Activated CD4-positive, alpha-beta T cell treated with anti-CD3 and anti-CD28 coated beads for 1 hour (primary cell): Measurements from ENCODE around the gene MAP3K12.
"Not testable (repeated sequence)": the region's sequence is repeated elsewhere in the genome, so short reads cannot be mapped to it uniquely, and the experiment has no call there.

Source experiments
- DNase-seq: peaks from one replicate; pipeline ENCODE4 v3.0.0-alpha.2; 2020

Gene MAP3K12

GRCh38 chr12:53466640-53467039, 32.6 kb downstream of the MAP3K12 start:
- no peak for DNase-seq

GRCh38 chr12:53465679-53466078, 33.6 kb downstream of the MAP3K12 start:
- no peak for DNase-seq

- DNase-seq, result no peak
These were observed 34.4 kb downstream of the MAP3K12 start for GRCh38 chr12:53464685-53465418.

GRCh38 chr12:53463802-53464560, 35.3 kb downstream of the MAP3K12 start:
- DNase-seq, result no peak

GRCh38 chr12:53462935-53463334, 36.3 kb downstream of the MAP3K12 start:
- DNase-seq, result no peak

- no peak for DNase-seq
These were observed 37.7 kb downstream of the MAP3K12 start for GRCh38 chr12:53461591-53461990.

GRCh38 chr12:53461059-53461458, 38.2 kb downstream of the MAP3K12 start:
- no peak for DNase-seq

- no peak for DNase-seq
These were observed 40.2 kb downstream of the MAP3K12 start for GRCh38 chr12:53459097-53459496.

- DNase-seq, result no peak
These were observed 42.4 kb downstream of the MAP3K12 start for GRCh38 chr12:53456654-53457366.

GRCh38 chr12:53454707-53455106, 44.6 kb downstream of the MAP3K12 start:
- DNase-seq, result no peak

GRCh38 chr12:53453953-53454640, 45.2 kb downstream of the MAP3K12 start:
- no peak for DNase-seq

- DNase-seq, result peak; percentile 71
These were observed 46.8 kb downstream of the MAP3K12 start for GRCh38 chr12:53452159-53453077.

GRCh38 chr12:53451661-53452158, 47.5 kb downstream of the MAP3K12 start, which contains the start of gene PCBP2:
Gene PCBP2, plus strand, starts transcription at chr12:53452102. Its CDS starts 2,699 bp downstream, at chr12:53454801.
- DNase-seq, result peak; percentile 97

- DNase-seq, result no peak
These were observed 48.3 kb downstream of the MAP3K12 start for GRCh38 chr12:53450936-53451335.

GRCh38 chr12:53444593-53445325, 54.5 kb downstream of the MAP3K12 start:
- DNase-seq, result not testable (repeated sequence)

- DNase-seq, result no peak
These were observed 55.3 kb downstream of the MAP3K12 start for GRCh38 chr12:53443955-53444354.

- DNase-seq, result peak; percentile 96
These were observed 58.0 kb downstream of the MAP3K12 start, which contains the start of gene PRR13 for GRCh38 chr12:53441040-53441833. Gene PRR13, plus strand, starts transcription at chr12:53441734. Its CDS starts 981 bp downstream, at chr12:53442715.

GRCh38 chr12:53439582-53439981, 59.7 kb downstream of the MAP3K12 start:
- not testable (repeated sequence) for DNase-seq

GRCh38 chr12:53435326-53435725, 63.9 kb downstream of the MAP3K12 start:
- DNase-seq, result not testable (repeated sequence)

GRCh38 chr12:53431187-53431586, 68.1 kb downstream of the MAP3K12 start:
- DNase-seq, result no peak
